ENCODE data around the gene ATP5IF1. TPM values are rescaled to one million over a fixed set of nuclear protein-coding genes. Genes with fewer than 3 reads are reported as not detected.

ATP5IF1 gene
- total RNA-seq, 8 experiments from 2014 or later = 236 to 466 (median 385) TPM

DNA sequence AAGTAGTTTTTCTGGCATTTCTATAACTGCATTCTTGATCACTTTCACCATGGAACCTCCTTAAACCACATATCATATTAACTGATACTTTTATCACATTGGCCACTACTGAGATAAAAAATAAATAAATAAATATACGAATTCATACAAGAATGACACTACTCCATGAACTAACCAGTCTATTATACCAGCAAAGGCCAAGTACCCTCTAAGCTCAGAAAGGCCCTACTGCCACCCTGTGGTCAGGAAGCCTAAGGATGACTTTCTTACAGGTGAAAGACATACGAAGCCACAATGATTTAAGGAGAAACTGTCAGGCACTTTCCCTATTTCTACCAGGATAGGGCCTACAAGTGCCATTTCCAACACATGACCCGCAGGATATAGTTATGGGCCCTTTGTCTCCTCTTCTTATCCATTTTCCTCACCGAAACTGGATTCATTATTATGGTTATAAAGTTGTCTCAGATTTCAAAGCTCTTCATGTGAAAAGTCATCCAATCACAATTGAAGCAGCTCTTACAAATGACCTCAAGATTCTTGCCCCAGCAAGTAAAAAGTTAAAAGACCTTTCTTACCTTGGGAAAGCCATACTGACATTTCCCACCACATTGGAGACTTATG lies 27.0 kb upstream of the ATP5IF1 start:
- Histone ChIP-seq H3K4me1 (replicated peaks in 1 of 2) (no peaks in the 10 kb centered on the region), H3K4me3 (no peak overlapping the region), H3K27ac (no peak overlapping the region)
- WGBS, 10 experiments = 17 to 100% (median 49%) methylated on average over 1 to 4 of the region's 4 CpGs
- peak; percentile 40 to 79 (median 60) for ATAC-seq (replicated peaks in 6 of 8)
- in situ Hi-C loops (cut with MboI; ENCODE audit: low pct_unique_long_range_greater_than_20kb in 2 of 9, low sequenced_read_pairs in 9 of 9, unreplicated experiment in 9 of 9) = no loop called here

DNA sequence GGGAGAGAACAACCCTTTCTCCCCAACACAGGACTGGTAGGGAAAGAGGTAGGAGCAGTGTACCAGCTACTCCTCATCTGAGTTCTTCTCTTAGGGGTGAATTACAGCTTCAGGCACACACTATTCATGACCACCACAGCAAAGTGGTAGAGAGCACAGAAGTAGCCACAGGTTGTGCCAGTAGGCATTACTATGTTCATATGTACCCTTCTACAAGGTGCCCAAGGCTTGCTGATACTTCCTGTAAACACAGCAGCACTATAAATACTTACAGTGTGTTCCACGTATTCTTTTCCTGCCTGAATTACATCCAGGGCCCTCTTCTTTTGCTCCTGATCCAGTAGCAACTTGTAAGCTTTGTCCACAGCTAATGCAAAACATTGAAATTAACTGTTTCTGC lies 26.2 kb upstream of the ATP5IF1 start:
- H3K27ac ChIP-seq = no peak overlapping the region
- ATAC-seq (replicated peaks in 6 of 8) = no peak
- 63 to 100% (median 89%) methylated on average over 1 of the region's 1 CpG; no CpG with 5 or more reads in 2 of the 10 experiments for WGBS, 10 experiments
- H3K4me3 ChIP-seq = no peak overlapping the region
- in situ Hi-C loops (cut with MboI; ENCODE audit: low pct_unique_long_range_greater_than_20kb in 2 of 9, low sequenced_read_pairs in 9 of 9, unreplicated experiment in 9 of 9) = no loop called here
- H3K4me1 ChIP-seq (replicated peaks in 1 of 2) = no peaks in the 10 kb centered on the region

DNA sequence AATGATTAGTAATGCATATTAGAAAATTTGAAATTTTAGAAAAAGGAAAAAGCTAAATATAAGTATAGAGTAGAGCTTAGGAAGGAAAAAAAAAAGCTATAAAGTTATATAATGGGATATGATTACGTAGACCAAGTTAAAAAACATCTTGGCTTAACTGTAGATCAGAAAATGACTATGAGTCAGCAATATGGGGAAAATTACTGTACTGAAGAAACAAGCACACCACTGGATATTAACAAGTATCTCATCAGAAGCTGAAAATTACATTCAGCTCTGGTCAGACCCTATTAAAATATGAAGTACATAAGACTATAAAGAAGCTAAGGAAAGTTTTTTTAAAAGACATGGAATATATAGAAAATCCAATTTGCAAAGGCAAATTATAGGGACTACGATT lies 22.6 kb upstream of the ATP5IF1 start:
- in situ Hi-C loops (cut with MboI; ENCODE audit: low pct_unique_long_range_greater_than_20kb in 2 of 9, low sequenced_read_pairs in 9 of 9, unreplicated experiment in 9 of 9) = no loop called here

DNA sequence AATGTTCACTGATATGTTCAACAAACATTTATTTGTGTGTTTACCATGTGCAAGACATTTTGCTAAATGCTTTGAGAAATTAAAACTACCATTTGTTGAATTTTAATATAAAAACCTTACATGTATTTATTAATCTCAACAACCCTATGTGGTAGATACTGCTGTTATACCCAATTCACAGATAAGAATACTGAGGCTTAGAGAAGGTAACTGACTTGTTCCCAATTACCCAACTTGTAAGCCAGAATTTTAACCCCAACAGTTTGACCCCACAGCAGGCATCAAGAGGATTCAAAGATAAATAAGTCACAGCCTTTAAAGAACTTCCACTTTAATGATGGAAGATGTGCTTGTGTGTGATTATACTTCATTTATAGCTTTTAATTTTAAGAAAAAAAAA lies 6.8 kb upstream of the ATP5IF1 start:
- H3K27ac ChIP-seq = no peak overlapping the region
- in situ Hi-C loops (cut with MboI; ENCODE audit: low pct_unique_long_range_greater_than_20kb in 2 of 9, low sequenced_read_pairs in 9 of 9, unreplicated experiment in 9 of 9) = no loop called here
- H3K4me1 ChIP-seq (replicated peaks in 1 of 2) = peaks cover 5 to 6% of the 10 kb centered on the region in 2 donors
- no peak for ATAC-seq (replicated peaks in 6 of 8)
- no peak overlapping the region for H3K4me3 ChIP-seq

More for the DNA sequence above, 22.6 kb upstream of the ATP5IF1 start:
- Histone ChIP-seq H3K4me3 (no peak overlapping the region), H3K27ac (no peak overlapping the region), H3K4me1 (replicated peaks in 1 of 2) (no peaks in the 10 kb centered on the region)
- ATAC-seq (replicated peaks in 6 of 8) = no peak
- WGBS, 10 experiments = 56 to 100% (median 90%) methylated on average over 1 to 2 of the region's 2 CpGs

DNA sequence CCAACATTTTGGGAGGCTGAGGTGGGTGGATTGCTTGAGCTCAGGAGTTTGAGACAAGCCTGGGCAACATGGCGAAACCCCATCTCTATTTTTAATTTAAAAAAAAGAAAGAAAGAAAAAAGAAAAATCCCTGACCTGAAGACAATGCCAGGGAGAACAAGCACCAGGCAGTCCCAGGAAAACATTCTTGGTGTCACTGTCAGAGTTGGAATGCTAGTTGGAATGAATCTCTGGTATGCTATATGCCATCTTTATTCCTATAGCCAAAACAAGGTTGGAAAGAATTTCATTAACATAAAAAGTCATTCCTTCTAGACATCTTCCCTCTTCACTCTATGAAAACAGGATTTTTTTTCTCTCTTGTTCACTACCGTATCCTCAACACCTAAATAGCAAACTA lies 5.9 kb upstream of the ATP5IF1 start:
- in situ Hi-C loops (cut with MboI; ENCODE audit: low pct_unique_long_range_greater_than_20kb in 2 of 9, low sequenced_read_pairs in 9 of 9, unreplicated experiment in 9 of 9) = no loop called here
- ATAC-seq (replicated peaks in 6 of 8) = no peak
- H3K27ac ChIP-seq = no peak overlapping the region

DNA sequence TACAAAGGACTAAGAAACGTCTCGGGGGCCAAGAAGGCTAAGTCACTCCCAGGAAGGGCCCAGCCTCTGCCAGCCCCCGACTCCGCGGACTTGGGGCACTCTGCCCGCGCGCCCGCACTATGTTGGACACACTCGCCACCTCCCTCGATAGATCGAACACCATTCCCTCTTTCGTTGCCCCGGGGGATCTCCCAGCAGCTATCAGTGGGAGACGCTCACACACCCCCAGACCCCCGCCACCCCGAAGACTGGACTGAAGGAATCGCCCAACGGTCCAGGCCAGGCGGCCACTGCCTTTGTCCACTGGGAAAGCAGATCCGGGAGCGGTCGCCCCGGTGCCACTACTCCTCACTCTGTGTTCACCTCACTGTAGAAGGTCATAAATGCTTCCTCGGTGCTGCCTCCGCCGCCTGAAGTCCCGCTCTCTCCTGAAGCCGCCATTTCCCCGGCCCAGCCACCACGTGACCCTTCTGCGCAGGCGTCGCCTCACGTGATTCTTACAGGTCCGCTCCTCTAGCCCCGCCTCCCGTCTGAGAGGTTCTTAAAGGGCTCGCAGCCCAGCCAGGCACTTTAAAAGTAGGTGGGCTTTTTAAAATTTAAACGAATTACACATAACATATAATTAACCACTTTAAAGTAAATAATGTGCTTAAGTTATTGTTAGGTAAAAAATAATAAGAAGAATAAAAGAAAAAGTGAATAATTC lies 3.2 kb upstream of the ATP5IF1 start, which contains the start of gene DNAJC8:
TSS of gene DNAJC8 (minus strand) at position 472 of the 706 bp plus-strand sequence. CDS start at position 441, 31 bp downstream.
- H3K27ac ChIP-seq = peak within 1 kb of the TSS; percentile 64 to 80
- in situ Hi-C loops (cut with MboI; ENCODE audit: low pct_unique_long_range_greater_than_20kb in 2 of 9, low sequenced_read_pairs in 9 of 9, unreplicated experiment in 9 of 9) = no loop called here
- H3K4me3 ChIP-seq = peak within 1 kb of the TSS; percentile 78 to 99 (median 87)
- ATAC-seq (replicated peaks in 6 of 8) = peak; percentile 35 to 57 (median 47)
- 0 to 2% (median 0%) methylated on average over 4 to 38 of the region's 40 CpGs; no CpG with 5 or more reads in 1 of the 10 experiments for WGBS, 10 experiments
- H3K4me1 ChIP-seq (replicated peaks in 1 of 2) = peaks cover 12 to 17% of the 10 kb centered on the region in 2 donors

More for the DNA sequence above, 5.9 kb upstream of the ATP5IF1 start:
- Histone ChIP-seq H3K4me1 (replicated peaks in 1 of 2) (peaks cover 5 to 6% of the 10 kb centered on the region in 2 donors), H3K4me3 (no peak overlapping the region)
- 57 to 100% (median 95%) methylated on average over 1 to 2 of the region's 2 CpGs for WGBS, 10 experiments

DNA sequence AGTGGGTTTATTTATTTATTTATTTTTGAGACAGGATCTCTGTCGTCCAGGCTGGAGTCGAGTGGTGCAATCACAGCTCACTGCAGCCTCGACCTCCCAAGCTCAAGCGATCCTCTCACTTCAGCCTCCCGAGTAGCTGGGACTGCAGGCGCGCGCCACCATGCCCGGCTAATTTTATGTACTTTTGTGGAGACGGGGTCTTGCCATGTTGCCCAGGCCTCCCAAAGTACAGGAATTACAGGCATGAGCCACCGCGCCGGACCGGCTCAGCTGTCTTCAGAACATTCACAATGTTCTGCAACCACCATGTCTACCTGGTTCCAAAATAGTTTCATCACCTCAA lies 2.7 kb upstream of the ATP5IF1 start:
- in situ Hi-C loops (cut with MboI; ENCODE audit: low pct_unique_long_range_greater_than_20kb in 2 of 9, low sequenced_read_pairs in 9 of 9, unreplicated experiment in 9 of 9) = no loop called here
- H3K27ac ChIP-seq = no peak overlapping the region
- peak overlapping the region in 4 of 5 donors; percentile 78 to 99 (median 86) for H3K4me3 ChIP-seq

DNA sequence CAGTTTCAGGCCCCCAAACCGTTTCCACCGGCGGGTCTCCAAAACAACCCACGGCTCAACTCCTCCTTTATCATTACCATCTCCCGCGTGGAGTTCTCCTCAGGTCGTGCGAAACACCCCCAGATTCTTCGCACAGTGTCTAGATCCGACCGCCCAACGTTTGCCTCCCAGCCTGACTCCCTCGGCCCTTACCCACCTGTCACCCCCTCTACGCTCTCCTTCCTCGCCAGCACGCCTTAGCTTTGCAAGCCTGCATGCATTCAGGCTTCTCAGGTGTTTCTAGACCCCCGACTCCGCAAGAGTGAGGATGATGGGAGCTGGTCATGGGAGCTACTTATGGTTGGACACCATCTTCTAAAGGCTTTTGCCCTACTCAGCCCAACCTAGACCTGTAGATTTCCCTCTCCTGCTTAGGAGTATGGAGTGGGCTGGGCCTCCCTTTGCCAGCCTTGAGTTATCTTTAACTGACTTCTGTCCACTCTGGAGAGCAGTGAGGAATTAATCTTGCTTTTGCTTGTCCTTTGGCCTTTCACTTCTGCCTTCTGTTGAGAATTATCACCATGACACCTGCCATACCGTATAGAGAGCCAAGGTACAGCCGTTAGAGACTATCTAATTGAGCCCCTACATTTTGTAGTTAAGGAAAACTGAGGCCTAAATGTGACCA lies 865 bp downstream of the ATP5IF1 start:
- ATAC-seq (replicated peaks in 6 of 8) = no peak
- H3K4me3 ChIP-seq = peak overlapping the region; percentile 76 to 96 (median 88)
- 9 to 48% (median 28%) methylated on average over 2 to 16 of the region's 20 CpGs; no CpG with 5 or more reads in 1 of the 10 experiments for WGBS, 10 experiments
- in situ Hi-C loops (cut with MboI; ENCODE audit: low pct_unique_long_range_greater_than_20kb in 2 of 9, low sequenced_read_pairs in 9 of 9, unreplicated experiment in 9 of 9) = no loop called here
- H3K27ac ChIP-seq = peak overlapping the region; percentile 76 to 86
- H3K4me1 ChIP-seq (replicated peaks in 1 of 2) = peaks cover 11 to 15% of the 10 kb centered on the region in 2 donors

More for the DNA sequence above, 2.7 kb upstream of the ATP5IF1 start:
- no peak for ATAC-seq (replicated peaks in 6 of 8)
- 39 to 90% (median 67%) methylated on average over 3 to 14 of the region's 14 CpGs; no CpG with 5 or more reads in 1 of the 10 experiments for WGBS, 10 experiments
- H3K4me1 ChIP-seq (replicated peaks in 1 of 2) = peaks cover 12 to 17% of the 10 kb centered on the region in 2 donors

DNA sequence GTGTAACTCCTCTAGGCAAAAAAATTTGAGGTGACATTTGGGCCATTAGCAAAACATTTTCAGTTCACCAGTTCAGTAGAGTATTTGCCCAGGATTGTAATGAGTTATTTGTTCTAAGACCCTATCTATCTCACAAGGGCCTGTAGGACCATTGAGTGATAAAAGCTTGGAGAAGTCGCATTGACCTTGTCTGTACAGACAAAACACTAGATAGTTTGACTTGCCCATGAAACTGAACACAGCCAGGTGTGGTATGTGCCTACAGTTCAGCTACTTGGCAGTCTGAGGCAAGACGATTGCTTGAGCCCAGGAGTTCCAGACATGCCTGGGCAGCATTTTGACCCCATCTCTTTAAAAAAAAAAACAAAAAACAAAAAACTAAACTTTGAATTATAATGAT lies 3.1 kb downstream of the ATP5IF1 start:
- WGBS, 10 experiments = 67 to 100% (median 94%) methylated on average over 1 to 2 of the region's 2 CpGs; no CpG with 5 or more reads in 3 of the 10 experiments
- Histone ChIP-seq H3K4me1 (replicated peaks in 1 of 2) (peaks cover 6 to 12% of the 10 kb centered on the region in 2 donors), H3K27ac (no peak overlapping the region), H3K4me3 (no peak overlapping the region)
- no peak for ATAC-seq (replicated peaks in 6 of 8)
- in situ Hi-C loops (cut with MboI; ENCODE audit: low pct_unique_long_range_greater_than_20kb in 2 of 9, low sequenced_read_pairs in 9 of 9, unreplicated experiment in 9 of 9) = no loop called here

DNA sequence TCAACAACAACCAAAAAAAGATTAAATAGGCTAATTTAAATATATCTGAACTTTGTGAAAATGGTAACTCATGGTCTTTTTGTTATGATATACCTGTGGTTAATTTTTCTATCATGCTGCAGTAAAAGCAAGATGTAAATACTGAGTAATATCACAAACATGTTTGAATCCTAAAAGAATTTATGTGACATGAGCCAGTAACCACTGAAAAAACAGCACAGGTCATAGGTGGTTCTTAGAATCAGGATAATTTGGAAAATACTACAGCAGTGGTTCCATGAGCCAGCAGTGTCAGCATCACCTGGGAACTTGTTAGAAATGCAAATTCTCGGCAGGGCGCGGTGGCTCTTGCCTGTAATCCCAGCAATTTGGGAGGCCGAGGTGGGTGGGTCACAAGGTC lies 4.1 kb downstream of the ATP5IF1 start:
- Histone ChIP-seq H3K27ac (no peak overlapping the region), H3K4me3 (no peak overlapping the region), H3K4me1 (replicated peaks in 1 of 2) (peaks cover 6 to 12% of the 10 kb centered on the region in 2 donors)
- WGBS, 10 experiments = 70 to 100% (median 97%) methylated on average over 2 to 4 of the region's 4 CpGs; no CpG with 5 or more reads in 5 of the 10 experiments
- in situ Hi-C loops (cut with MboI; ENCODE audit: low pct_unique_long_range_greater_than_20kb in 2 of 9, low sequenced_read_pairs in 9 of 9, unreplicated experiment in 9 of 9) = no loop called here
- no peak for ATAC-seq (replicated peaks in 6 of 8)

DNA sequence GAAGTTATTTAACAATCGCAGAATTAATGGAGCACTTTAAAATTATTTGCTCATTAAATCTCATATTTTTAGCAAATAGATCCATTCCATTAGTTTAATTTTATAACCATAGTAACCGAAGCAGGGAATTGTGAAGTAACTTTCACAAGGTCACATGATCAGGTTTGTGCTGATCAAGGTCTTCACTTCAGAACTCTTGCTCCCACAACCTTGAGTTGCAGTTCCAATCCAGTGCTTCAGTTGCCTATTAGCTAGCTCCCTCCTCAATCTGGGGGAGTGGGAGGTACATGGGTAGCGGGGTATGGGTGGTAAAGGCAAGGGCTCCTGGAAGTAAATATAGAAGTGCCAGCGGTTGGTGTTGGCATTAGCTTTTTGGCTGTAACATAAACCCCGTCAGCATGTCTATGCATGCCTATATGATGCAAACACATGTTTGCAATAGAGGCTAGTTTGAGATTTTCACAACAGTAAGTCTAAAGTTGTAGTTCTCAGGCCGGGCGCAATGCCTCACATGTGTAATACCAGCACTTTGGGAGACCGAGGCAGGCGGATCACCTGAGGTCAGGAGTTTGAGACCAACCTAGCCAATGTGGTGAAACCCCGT lies 5.8 kb downstream of the ATP5IF1 start:
- H3K27ac ChIP-seq = no peak overlapping the region
- in situ Hi-C loops (cut with MboI; ENCODE audit: low pct_unique_long_range_greater_than_20kb in 2 of 9, low sequenced_read_pairs in 9 of 9, unreplicated experiment in 9 of 9) = no loop called here
- no peak overlapping the region for H3K4me3 ChIP-seq
- WGBS, 10 experiments = 65 to 100% (median 93%) methylated on average over 1 to 10 of the region's 10 CpGs; no CpG with 5 or more reads in 1 of the 10 experiments
- ATAC-seq (replicated peaks in 6 of 8) = no peak
- H3K4me1 ChIP-seq (replicated peaks in 1 of 2) = peaks cover 6 to 8% of the 10 kb centered on the region in 2 donors

DNA sequence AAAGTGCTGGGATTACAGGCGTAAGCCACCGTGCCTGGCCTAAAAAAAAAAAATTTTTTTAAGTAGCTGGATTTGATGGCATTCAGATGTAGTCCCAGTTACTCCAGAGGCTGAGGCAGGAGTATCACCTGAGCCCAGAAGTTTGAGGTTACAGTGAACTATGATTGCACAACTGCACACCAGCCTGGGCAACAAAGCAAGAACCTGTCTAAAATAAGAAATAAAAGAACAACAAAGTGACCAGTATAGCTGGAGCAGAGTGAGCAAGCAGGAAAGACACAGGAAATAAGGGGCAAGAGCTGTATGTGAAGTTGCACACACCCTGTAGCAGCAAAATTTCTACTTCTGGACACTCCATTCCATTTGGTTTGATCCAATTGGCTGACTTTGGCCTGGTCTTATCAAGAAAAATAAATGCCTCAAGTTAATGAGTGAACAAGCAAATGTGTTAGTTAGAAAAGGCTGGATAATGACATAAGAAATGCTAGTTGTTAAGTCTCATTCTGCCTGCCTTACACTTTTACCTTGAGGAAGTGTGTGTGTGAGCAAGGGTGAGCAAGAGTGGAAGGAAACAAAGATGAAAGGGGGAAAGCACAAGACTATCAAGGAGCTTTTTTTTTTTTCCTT lies 7.9 kb downstream of the ATP5IF1 start:
- 82 to 100% (median 100%) methylated on average over 1 to 2 of the region's 2 CpGs; no CpG with 5 or more reads in 5 of the 10 experiments for WGBS, 10 experiments
- no peak overlapping the region for H3K4me3 ChIP-seq
- H3K4me1 ChIP-seq (replicated peaks in 1 of 2) = peaks cover 2% of the 10 kb centered on the region in 2 donors
- no peak for ATAC-seq (replicated peaks in 6 of 8)
- in situ Hi-C loops (cut with MboI; ENCODE audit: low pct_unique_long_range_greater_than_20kb in 2 of 9, low sequenced_read_pairs in 9 of 9, unreplicated experiment in 9 of 9) = no loop called here
- H3K27ac ChIP-seq = no peak overlapping the region

Data from motor neuron (in vitro differentiated cells).